PFSK-1 (cell line): Measurements from ENCODE around the gene MRPL55.

Experiments used
- SIN3A ChIP-seq: IDR thresholded peaks from 2 replicates; pipeline ENCODE4 v1.6.1; 2012; ENCODE audit warnings: mild to moderate bottlenecking, low read length, moderate library complexity, borderline replicate concordance; ENCODE audit not compliant: insufficient read depth
- TF ChIP-seq, protein P1 (sequence below), 2 experiments: IDR thresholded peaks; 2 replicates each; pipeline versions ENCODE4 v1.6.1 to v1.8.0; 2011 to 2012; ENCODE audit warnings: low read depth in 2 of 2, low read length in 2 of 2, control low read depth in 1 of 2, inconsistent platforms in 1 of 2, mild to moderate bottlenecking in 1 of 2, moderate library complexity in 1 of 2; ENCODE audit not compliant: insufficient read depth in 1 of 2

DNA sequence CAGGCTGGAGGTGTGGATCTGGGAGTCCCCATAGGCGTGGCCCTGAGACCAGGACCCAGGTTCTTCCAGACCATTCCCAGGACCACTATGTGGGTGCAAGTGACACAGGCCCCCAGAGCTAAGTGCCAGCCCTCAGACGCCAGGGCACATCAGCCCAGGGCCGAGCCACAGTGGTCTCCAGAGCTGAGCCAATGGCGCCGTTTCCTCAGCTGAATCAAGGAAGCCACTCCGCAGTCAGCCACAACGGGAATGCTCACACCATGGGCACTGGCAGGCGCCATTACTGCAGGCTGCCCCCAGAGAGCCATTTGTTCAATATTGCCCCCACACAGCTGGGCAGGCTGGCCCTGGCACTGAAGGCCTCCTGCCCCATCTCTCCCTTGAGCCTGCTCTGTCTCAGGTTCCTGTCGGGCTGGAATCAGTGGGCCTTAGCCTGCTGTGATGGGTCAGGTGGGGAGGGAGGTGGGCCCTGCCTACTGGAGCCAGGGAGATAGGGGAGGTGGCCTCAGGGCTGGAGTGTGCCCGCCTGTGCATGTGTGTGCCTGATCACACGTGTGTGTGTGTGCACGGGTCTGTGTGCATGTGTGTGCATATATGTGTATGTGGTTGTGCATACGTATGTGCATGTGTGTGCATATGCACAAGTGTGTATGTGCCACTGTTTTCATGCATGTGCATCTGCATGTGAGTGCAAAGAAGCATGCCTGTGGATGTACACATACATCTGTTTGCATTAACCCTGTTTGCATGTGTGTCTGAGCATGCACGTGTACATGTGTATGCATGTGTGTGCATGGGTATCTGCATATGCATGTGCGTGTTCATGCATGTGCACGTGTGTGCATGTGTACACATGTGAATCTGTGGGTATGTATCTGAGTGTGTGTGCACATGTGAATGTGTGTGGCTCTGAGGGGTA, 46.8 kb upstream of the MRPL55 start:
- TF ChIP-seq, protein P1, sequence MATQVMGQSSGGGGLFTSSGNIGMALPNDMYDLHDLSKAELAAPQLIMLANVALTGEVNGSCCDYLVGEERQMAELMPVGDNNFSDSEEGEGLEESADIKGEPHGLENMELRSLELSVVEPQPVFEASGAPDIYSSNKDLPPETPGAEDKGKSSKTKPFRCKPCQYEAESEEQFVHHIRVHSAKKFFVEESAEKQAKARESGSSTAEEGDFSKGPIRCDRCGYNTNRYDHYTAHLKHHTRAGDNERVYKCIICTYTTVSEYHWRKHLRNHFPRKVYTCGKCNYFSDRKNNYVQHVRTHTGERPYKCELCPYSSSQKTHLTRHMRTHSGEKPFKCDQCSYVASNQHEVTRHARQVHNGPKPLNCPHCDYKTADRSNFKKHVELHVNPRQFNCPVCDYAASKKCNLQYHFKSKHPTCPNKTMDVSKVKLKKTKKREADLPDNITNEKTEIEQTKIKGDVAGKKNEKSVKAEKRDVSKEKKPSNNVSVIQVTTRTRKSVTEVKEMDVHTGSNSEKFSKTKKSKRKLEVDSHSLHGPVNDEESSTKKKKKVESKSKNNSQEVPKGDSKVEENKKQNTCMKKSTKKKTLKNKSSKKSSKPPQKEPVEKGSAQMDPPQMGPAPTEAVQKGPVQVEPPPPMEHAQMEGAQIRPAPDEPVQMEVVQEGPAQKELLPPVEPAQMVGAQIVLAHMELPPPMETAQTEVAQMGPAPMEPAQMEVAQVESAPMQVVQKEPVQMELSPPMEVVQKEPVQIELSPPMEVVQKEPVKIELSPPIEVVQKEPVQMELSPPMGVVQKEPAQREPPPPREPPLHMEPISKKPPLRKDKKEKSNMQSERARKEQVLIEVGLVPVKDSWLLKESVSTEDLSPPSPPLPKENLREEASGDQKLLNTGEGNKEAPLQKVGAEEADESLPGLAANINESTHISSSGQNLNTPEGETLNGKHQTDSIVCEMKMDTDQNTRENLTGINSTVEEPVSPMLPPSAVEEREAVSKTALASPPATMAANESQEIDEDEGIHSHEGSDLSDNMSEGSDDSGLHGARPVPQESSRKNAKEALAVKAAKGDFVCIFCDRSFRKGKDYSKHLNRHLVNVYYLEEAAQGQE (IDR thresholded peaks at IDR 0.05; ENCODE audit: insufficient read depth in 1 of 2, low read depth in 2 of 2, low read length in 2 of 2) = no peak
- no peak for TF ChIP-seq SIN3A
